ENCODE data around the gene ABCC9.
"Not testable (repeated sequence)": the region's sequence is repeated elsewhere in the genome, so short reads cannot be mapped to it uniquely, and the experiment has no call there.

ABCC9 gene

GRCh38 chr12:21906919-21907493 lies 34.2 kb downstream of the ABCC9 start:
- TF ChIP-seq MYC (IDR thresholded peaks at IDR 0.05; ENCODE audit: low read depth, low read length) (no peak), POLR2A (IDR thresholded peaks at IDR 0.05; ENCODE audit: extremely low read depth, insufficient read length) (no peak), CTCF (IDR thresholded peaks at IDR 0.05; ENCODE audit: low read depth, low read length) (no peak)
- TF ChIP-seq, protein P1, sequence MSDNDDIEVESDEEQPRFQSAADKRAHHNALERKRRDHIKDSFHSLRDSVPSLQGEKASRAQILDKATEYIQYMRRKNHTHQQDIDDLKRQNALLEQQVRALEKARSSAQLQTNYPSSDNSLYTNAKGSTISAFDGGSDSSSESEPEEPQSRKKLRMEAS (IDR thresholded peaks at IDR 0.05; ENCODE audit: low read depth, low read length), result no peak
- H3K4me3 ChIP-seq (ENCODE audit: low read depth, low read length), result no peak overlapping the region
- DNase-seq (ENCODE audit: low read depth), result no peak

GRCh38 chr12:21899532-21899931 lies 41.7 kb downstream of the ABCC9 start:
- H3K4me3 ChIP-seq (ENCODE audit: low read depth, low read length); DNase-seq (ENCODE audit: low read depth): not testable (repeated sequence)

DNA sequence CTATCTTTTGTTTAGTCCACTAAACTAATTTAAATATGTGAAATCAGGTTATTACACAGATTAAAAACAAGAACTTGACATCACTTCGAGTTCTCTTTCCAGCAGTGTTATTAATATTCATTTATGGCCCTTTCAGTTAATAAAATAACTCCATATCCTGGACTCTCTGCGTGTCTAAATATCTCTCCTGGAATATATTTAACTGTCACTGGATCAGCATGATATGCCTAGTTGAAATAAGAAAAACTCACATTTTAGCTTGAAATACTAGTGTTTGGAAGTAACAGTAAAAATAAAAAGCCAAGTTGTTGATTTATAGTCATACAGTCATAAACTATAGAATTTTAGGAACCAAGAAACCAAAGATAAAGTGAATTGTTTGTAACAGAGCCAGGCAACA lies 45.6 kb downstream of the ABCC9 start:
- DNase-seq (ENCODE audit: low read depth), result no peak
- no peak overlapping the region for H3K4me3 ChIP-seq (ENCODE audit: low read depth, low read length)
- no peak for TF ChIP-seq CTCF (IDR thresholded peaks at IDR 0.05; ENCODE audit: low read depth, low read length)
- TF ChIP-seq, protein P1 (IDR thresholded peaks at IDR 0.05; ENCODE audit: low read depth, low read length), result no peak
- no peak for TF ChIP-seq MYC (IDR thresholded peaks at IDR 0.05; ENCODE audit: low read depth, low read length)
- no peak for TF ChIP-seq POLR2A (IDR thresholded peaks at IDR 0.05; ENCODE audit: extremely low read depth, insufficient read length)

- TF ChIP-seq CTCF (IDR thresholded peaks at IDR 0.05; ENCODE audit: low read depth, low read length) (no peak), POLR2A (IDR thresholded peaks at IDR 0.05; ENCODE audit: extremely low read depth, insufficient read length) (no peak), MYC (IDR thresholded peaks at IDR 0.05; ENCODE audit: low read depth, low read length) (no peak)
- TF ChIP-seq, protein P1 (IDR thresholded peaks at IDR 0.05; ENCODE audit: low read depth, low read length), result no peak
- H3K4me3 ChIP-seq (ENCODE audit: low read depth, low read length), result no peak overlapping the region
- DNase-seq (ENCODE audit: low read depth), result no peak
Observed at GRCh38 chr12:21894792-21895595, 46.2 kb downstream of the ABCC9 start.

- H3K4me3 ChIP-seq (ENCODE audit: low read depth, low read length), result no peak overlapping the region
- TF ChIP-seq CTCF (IDR thresholded peaks at IDR 0.05; ENCODE audit: low read depth, low read length), result no peak
- no peak for TF ChIP-seq MYC (IDR thresholded peaks at IDR 0.05; ENCODE audit: low read depth, low read length)
- TF ChIP-seq, protein P1 (IDR thresholded peaks at IDR 0.05; ENCODE audit: low read depth, low read length), result no peak
- no peak for TF ChIP-seq POLR2A (IDR thresholded peaks at IDR 0.05; ENCODE audit: extremely low read depth, insufficient read length)
- no peak for DNase-seq (ENCODE audit: low read depth)
Observed at GRCh38 chr12:21893924-21894323, 47.3 kb downstream of the ABCC9 start.

GRCh38 chr12:21892341-21892740 lies 48.9 kb downstream of the ABCC9 start:
- no peak for TF ChIP-seq CTCF (IDR thresholded peaks at IDR 0.05; ENCODE audit: low read depth, low read length)
- no peak for TF ChIP-seq MYC (IDR thresholded peaks at IDR 0.05; ENCODE audit: low read depth, low read length)
- TF ChIP-seq POLR2A (IDR thresholded peaks at IDR 0.05; ENCODE audit: extremely low read depth, insufficient read length), result no peak
- TF ChIP-seq, protein P1 (IDR thresholded peaks at IDR 0.05; ENCODE audit: low read depth, low read length), result no peak
- no peak for DNase-seq (ENCODE audit: low read depth)
- no peak overlapping the region for H3K4me3 ChIP-seq (ENCODE audit: low read depth, low read length)

All from NB4 (cell line).